Stimulated activated CD8-positive, alpha-beta memory T cell treated with anti-CD3 and anti-CD28 coated beads, Interleukin-7, amount 100 ng/mL, for 4 hours (primary cell): Measurements from ENCODE around the gene ERVK3-1.
"Not testable (repeated sequence)": the region's sequence is repeated elsewhere in the genome, so short reads cannot be mapped to it uniquely, and the experiment has no call there.

Experiments
- DNase-seq, 2 donors: peaks; one replicate each; pipeline ENCODE4 v3.0.0-alpha.2; 2020; ENCODE audit warnings: low read depth in 2 of 2

The ERVK3-1 gene, protein sequence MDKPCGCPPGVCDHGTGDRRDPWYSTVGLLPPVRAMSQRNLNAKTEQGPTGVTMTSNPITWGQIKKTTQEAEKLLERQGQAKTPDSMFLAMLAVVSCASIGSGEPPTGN

DNA sequence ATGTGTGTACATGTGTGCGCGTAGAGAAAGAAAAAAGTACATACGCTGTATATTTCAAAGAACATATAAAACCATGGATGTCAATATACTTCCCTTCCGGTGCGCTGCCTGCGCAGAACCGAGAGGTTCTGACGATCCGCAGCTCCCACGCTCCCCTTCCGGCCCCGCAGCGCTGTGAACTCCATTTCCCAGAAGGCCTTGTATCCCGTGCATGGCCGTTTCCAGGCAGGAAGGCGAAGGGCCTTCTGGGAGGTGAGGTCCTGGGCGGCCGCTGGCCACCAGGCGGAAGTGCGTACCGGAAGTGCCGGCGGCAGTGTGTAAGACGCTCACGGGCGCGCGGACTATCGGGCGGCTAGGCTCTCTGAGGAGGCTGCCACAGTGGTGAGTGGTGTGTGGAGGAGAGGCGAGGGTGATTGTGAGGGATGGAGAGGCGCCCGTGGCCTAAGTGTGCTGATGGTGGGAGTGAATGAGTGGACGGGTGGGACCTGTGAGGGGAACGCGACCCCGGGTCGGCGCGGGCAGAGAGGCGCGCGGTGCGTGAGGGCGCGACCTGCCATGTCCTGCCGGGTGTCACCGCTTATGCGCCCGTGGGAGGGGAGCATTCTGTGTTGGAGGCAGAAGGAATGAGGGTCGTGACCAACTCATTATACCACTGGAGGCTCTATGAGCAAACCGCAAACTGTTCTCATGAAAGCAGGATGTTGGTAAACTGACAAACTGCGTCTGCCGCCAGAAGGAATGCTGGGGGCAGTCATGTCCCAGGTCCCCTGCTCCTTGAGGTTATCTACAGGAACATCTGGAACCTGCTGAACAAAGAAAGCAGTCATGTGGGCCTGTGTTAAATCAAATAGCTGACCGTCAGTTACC is at the start of gene ERVK3-1:
TSS of gene ERVK3-1 (plus strand) at position 313 of the 867 bp plus-strand sequence. CDS start 6,792 bp downstream, outside the sequence.
- peak; percentile 89 to 94 for DNase-seq

DNA sequence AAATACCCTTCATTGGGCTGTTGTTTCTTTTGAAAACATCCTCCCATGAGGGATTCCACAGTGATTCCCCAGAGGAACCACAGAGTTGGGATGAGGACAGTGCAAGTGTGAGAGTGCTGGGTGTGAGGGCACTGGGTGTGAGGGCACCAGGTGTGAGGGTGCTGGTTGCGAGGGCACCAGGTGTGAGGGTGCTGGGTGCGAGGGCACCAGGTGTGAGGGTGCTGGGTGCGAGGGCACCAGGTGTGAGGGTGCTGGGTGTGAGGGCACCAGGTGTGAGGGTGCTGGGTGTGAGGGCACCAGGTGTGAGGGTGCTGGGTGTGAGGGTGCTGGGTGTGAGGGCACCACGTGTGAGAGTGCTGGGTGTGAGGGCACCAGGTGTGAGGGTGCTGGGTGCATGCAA is 46.9 kb upstream of the ERVK3-1 start:
- DNase-seq: not testable (repeated sequence)

DNA sequence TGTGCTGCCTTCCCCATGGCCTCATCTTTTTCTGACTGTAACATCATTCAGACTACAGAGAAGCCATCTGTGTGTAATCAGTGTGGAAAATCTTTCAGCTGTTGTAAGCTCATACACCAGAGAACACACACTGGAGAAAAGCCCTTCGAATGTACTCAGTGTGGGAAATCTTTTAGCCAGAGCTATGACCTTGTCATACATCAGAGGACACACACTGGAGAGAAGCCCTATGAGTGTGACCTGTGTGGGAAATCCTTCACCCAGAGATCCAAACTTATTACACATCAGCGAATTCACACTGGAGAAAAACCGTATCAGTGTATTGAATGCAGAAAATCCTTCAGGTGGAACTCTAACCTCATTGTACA is 43.6 kb upstream of the ERVK3-1 start:
- DNase-seq: no peak

DNA sequence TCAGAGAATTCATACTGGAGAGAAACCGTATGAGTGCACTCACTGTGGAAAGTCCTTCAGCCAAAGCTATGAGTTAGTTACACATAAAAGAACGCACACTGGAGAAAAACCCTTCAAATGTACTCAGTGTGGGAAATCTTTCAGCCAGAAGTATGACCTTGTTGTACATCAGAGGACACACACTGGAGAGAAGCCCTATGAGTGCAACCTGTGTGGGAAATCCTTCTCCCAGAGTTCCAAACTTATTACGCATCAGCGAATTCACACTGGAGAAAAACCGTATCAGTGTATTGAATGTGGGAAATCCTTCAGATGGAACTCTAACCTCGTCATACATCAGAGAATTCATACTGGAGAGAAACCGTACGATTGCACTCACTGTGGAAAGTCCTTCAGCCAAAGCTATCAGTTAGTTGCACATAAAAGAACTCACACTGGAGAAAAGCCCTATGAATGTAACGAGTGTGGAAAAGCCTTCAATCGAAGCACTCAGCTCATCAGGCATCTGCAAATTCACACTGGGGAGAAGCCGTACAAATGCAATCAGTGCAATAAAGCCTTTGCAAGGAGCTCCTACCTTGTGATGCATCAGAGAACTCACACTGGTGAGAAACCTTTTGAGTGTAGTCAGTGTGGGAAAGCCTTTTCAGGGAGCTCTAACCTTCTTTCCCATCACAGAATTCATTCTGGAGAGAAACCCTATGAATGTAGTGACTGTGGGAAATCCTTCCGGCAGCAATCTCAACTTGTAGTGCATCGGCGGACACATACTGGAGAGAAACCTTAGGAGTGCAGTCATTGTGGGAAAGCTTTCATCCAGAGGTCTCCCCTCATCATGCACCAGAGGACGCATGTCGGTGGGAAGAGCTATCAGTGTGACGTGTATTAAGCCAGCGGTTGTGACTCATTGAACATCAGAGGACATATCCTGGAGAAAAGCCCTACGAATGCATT is 42.9 kb upstream of the ERVK3-1 start:
- DNase-seq: no peak

DNA sequence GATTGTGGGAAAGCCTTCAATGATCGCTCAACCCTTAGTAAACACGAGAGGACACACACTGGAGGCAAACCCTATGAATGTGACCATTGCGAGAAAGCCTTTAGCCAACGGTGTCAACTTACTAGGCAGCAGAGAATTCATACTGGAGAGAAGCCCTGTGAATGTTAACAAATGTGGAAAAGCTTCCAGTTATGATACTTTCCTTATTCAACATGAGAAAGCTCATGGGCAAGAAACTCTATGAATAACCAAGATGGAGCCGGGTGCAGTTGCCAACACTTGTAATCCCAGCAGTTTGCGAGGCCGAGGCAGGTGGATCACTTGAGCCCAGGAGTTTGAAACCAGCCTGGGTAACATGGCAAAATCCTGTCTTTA is 42.3 kb upstream of the ERVK3-1 start:
- DNase-seq: no peak

DNA sequence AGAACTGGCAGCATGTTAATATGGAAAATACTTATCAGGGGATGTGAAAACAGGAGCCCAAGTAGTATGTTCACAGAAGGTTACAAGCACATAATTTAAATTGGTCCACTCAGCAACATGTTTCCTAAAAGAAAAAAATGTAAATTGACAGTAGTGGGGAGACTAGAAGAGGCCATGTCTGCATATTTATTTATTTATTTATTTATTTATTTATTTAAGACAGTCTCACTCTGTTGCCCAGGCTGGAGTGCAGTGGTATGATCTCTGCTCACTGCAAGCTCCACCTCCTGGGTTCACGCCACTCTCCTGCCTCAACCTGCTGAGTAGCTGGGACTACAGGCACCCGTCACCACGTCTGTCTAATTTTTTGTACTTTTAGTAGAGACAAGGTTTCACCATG is 40.1 kb upstream of the ERVK3-1 start:
- DNase-seq: no peak

DNA sequence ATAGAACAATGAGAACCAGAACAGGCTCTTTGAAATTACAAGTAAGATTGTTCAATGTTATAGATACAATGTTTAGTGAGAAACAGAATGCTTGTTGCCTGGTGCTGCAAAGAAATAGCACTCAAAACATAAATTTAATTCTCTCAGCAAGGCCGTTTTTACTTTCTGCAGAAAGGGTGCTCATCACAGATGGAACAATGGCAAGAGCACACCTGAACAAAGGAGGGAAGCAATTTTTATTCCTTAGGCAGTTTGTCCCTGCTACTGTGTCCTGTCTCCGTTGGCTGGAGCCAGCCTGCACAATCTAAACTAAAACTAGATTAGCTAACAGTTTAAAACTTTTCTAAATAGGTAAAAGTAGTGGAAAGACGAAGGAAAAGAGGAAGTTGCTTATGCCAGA is 36.8 kb upstream of the ERVK3-1 start:
- DNase-seq: no peak

DNA sequence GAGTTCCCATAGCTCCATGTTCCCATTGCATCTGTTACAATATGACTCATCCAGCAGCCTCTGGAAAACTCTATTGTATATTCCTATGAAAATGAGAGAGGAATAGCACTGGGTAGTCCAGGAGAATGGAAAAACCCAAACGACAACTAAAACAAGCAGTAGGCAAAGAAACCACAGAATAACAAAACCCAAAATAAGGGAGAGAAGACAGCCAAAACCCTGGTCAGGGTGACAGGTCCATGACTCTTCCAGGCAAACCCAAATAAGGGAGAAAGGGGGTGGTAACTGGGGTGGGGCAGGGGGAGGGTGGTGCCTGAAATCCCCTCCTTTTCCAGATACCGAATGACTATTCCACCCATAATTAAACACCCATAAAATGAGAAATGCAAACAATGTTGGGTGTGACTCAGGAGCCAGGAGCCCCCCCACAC is 30.4 kb upstream of the ERVK3-1 start:
- no peak for DNase-seq

DNA sequence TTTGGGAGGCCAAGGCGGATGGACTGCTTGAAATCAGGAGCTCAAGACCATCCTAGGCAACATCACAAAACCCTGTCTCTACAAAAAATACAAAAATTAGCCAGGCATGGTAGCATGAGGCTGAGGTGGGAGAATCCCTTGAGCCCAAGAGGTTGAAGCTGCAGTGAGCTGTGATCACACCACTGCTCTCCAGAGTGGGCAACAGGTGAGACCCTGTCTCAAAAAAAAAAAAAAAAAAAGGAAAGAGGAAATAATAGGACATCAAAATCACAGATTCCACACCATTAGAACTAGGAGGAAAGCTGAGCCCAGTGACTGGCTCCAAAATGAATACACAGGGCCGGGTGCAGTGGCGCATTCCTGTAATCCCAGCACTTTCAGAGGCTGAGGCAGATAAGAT is 29.6 kb upstream of the ERVK3-1 start:
- DNase-seq: no peak

DNA sequence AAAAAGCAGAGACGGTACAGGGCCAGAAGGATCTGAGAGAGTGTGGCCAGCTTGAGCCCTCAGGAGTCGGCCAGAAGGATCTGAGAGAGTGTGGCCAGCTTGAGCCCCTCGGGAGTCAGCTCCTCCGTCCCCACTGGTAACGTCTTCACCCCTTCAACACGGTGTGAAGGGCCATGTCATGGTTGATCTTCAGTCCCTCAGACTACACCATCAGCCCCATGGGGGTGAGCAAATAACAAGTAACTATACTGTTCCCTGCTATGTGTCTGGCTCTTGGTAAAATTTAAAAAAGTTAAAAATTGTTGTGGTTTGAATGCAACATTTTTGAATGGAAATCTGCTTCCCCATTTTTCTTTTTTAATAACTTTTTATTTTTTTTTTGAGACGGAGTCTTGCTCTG is 28.0 kb upstream of the ERVK3-1 start:
- DNase-seq: no peak

DNA sequence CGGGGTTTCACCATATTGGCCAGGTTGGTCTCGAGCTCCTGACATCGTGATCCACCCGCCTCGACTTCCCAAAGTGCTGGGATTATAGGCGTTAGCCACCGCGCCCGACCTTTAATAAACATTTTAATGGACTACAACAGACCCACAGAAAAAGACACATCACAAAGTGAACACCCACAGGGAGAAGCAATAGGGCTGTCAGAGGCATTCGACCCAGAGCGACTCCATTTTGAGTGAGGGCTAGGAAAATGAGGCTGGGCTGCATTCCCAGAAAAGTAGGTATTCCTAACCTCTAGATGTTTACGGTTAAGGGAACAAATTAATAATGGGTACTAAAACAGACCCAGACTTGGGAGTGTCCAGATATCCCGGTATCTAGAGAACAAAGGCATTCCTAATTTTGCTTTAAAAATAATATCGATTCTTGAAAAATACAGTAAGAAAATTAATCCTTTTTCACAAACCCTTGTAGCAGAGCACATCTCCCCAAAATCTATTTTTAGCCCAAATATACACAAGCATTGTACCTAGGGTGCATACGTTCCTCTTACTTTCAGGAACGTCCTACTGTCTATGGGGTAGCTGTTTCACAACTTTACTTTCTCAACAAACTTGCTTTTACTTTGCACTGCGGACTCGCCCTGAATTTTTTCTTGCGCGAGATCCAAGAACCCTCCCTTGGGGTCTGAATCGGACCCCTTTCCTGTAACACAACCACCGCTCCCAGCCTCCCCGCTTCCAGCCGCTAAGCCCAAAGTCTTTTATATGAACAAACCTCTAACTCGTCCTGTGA is 27.2 kb upstream of the ERVK3-1 start:
- DNase-seq: no peak

DNA sequence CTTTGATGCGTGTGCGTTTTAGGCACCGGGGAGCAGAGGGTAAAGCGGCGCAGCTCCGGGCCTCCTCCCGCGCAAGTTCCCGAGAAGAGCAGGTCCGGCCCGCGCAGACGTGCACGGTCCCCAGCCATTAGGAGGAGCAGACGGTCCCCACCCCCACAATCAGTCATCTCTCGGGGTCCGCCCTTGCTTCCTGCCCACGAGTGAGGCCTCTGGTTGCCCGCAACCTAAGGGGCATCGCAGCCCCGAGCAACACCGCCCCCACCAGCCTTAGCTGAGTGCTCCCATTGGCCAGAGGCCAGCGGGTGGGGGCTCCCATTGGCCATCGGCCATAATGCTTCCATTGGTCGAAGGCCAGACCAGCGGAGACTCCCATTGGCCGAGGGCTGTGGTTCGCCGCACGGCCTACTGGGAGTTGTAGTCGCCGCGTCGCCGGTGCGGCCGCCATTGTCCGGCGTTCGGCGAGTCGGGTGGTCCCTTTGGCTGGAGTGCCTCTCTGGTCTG is 26.6 kb upstream of the ERVK3-1 start, which contains the start of gene ZNF8:
TSS of gene ZNF8 (plus strand) at position 415 of the 501 bp plus-strand sequence. CDS start 127 bp downstream, outside the sequence.
- peak; percentile 96 to 99 for DNase-seq

DNA sequence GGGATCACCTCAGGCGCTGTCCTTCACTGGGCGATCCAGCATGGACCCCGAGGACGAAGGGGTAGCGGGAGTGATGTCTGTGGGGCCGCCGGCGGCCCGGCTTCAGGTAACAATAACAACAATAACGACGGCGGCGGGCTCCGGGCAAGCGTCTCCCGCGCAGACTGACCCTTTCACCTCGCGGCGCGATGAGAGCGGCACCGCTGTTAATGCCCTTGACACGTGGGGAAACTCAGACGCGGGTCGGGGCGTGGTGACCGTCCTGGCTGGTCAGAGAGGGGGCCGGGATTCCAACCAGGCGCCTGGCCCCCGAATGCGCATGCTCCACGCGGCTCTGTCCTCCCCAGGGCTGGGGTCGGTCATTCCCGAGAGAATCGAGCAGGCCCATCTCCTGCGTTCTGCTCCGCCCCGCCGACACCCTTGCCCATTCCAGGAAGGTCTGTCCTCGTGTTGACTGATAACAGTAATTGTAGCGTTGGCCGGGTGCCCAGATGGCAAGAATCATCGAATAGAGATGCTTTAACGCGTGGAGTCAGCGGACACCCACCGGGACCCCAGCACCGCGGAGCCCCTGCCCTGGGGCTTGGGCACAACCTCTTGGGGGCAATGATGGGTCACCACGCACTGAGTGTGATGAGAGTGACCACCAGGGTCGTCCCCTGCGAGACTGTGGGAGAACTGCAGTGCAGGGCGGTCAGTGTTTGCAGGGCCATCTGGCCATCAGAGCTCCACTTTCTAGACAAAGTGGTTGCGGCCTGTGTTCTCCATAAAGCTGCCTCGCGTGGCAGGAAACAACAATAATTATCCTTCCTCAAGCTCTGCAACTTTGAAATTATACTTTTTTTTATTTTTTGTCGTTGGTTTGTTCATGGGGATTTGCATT is 25.9 kb upstream of the ERVK3-1 start:
- peak; percentile 0 to 30 for DNase-seq

DNA sequence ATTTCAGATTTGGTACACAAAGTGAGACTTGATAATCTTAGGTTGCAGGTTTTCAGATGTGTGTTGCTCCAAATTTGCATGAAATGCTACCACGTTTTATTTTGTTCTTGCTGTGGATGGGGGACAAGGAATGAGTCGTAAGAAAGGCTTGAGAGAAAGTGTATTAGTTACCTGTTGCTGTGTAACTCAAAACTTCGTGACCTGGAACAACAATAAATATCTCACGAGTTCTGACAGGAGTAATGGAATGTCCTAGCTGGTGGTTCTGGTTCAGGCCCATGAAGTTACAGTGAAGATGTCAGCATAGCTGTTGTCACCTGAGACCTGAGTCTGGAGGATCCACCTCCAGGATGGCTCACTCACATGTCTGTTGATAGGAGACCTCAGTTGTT is 25.3 kb upstream of the ERVK3-1 start:
- DNase-seq: no peak

DNA sequence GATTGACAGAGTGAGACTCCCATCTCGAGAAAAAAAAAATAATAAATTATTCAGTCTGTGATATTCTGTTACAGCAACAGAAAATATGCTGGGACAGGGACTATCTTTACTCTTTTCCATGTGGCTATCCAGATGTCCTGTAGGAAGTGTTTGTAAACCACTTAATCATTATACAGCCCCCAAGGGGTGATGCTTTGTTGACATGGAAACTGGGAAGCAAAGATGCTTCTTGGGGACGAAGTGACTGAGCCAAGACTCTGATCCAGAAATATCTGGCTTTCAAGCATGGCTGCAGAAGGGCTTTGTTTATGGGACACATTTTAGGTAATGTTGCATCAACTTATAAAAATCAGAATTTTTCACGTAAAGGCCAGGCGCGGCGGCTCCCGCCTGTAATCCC is 21.0 kb upstream of the ERVK3-1 start:
- no peak for DNase-seq

DNA sequence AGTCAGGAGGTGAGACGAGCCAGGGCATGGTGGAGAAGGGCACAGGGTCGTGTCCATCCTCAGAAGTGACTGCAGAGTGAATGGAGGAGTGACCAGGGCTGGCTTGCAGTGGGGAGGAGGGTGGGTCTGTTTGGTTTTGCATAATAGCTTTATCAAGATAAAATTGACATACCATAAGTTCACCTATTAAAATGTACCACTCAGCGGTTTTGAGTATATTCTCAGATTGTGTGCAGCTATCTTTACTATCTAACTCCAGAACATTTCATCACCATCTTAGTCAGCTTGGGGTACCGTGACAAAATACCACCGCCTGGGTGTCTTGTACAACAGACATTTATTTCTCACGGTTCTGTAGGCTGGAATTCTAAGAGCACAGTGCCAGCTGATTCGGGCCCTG is 13.2 kb upstream of the ERVK3-1 start:
- no peak for DNase-seq

DNA sequence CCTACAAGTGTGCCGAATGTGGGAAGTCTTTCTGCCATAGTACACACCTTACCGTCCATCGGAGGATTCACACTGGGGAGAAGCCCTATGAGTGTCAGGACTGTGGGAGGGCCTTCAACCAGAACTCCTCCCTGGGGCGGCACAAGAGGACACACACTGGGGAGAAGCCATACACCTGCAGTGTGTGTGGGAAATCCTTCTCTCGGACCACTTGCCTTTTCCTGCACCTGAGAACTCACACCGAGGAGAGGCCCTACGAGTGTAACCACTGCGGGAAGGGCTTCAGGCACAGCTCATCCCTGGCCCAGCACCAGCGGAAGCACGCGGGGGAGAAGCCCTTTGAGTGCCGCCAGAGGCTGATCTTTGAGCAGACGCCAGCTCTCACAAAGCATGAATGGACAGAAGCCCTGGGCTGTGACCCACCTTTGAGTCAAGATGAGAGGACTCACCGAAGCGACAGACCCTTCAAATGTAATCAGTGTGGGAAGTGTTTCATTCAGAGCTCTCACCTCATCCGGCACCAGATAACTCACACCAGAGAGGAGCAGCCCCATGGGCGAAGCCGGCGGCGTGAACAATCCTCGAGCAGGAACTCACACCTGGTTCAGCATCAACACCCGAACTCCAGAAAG is 10.3 kb upstream of the ERVK3-1 start:
- no peak for DNase-seq

DNA sequence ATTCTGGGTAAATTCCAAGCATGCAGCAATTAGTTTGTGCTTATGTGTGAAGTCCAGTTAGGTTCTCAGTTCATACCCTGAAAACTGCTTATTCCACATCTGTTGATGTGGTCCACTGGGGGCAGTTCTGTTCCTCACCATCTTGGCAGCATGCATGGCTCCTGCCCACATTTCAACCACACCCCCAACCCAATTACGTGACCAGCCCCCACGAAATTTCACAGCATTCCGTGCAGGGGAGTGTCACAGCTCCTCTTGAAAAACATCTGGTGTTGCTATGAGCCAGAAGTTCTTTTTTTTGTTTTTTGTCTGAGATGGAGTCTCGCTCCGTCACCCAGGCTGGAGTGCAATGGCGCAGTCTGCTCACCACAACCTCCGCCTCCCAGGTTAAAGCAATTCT is 9.1 kb upstream of the ERVK3-1 start:
- DNase-seq: no peak

DNA sequence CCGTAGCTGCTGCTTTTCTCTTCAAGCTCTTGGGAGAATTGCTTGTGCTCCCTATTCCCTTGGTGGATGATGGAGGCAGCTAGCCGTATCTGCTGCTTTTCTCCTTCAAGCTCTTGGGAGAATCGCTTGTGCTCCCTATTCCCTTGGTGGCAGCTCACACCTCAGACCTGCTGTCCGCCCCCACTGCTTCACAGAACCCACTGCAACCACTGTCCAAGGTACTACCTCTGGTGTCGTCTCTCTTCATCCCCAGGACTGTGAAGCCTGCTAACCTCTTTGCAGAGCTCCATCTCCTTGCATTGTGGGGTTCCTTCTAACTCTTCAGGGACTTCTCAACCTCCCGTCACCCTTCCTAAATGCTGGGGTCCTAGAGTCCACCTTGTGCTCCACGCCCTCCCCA is 4.6 kb upstream of the ERVK3-1 start:
- no peak for DNase-seq

DNA sequence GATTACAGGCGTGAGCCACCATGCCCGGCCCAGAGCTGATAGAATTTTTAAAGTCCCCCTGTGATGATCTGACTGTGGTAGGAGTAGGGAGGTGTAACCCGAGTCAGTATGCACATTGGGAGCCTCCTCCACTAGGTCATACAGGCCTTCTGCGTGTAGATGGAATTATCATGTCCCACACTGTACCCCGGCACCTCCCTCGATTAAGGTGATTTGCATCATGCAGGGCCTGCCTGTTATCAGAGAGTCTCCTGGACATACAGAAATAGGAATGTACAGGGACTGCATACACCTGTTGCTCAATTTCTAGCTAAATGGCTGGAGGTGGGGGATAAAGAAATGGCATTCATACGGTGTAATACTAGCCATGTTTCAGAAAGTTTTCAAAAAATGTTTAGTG is 922 bp upstream of the ERVK3-1 start:
- DNase-seq: no peak
